Measurements from ENCODE around the gene NPHP1.
"Not testable (repeated sequence)": the region's sequence is repeated elsewhere in the genome, so short reads cannot be mapped to it uniquely, and the experiment has no call there.

DNA sequence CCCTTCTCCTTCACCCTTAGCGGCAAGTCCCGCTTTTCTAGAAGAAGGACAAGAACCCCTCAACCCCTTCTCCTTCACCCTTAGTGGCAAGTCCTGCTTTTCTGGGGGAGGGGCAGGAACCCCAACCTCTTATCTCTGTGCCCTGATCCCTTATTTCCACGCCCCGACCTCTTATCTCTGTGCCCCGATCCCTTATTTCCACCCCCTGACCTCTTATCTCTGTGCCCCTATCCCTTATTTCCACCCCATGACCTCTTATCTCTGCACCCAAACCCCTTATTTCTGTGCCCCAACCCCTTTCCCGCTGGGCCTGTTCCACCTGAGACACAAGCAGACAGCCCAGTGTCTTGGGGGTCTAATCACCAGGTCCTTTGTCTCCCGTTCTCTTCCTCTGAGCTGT lies 14.1 kb upstream of the NPHP1 start:
- not testable (repeated sequence) for TF ChIP-seq POLR2AphosphoS5, POLR2A (IDR thresholded peaks at IDR 0.05)
- TF ChIP-seq, protein P1, sequence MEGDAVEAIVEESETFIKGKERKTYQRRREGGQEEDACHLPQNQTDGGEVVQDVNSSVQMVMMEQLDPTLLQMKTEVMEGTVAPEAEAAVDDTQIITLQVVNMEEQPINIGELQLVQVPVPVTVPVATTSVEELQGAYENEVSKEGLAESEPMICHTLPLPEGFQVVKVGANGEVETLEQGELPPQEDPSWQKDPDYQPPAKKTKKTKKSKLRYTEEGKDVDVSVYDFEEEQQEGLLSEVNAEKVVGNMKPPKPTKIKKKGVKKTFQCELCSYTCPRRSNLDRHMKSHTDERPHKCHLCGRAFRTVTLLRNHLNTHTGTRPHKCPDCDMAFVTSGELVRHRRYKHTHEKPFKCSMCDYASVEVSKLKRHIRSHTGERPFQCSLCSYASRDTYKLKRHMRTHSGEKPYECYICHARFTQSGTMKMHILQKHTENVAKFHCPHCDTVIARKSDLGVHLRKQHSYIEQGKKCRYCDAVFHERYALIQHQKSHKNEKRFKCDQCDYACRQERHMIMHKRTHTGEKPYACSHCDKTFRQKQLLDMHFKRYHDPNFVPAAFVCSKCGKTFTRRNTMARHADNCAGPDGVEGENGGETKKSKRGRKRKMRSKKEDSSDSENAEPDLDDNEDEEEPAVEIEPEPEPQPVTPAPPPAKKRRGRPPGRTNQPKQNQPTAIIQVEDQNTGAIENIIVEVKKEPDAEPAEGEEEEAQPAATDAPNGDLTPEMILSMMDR (IDR thresholded peaks at IDR 0.05), result not testable (repeated sequence)

All from prostate gland (tissue), 2 donors.